WTC11 (cell line): ENCODE results near the gene PDZD8. TPM values are rescaled to one million over a fixed set of nuclear protein-coding genes. Genes with fewer than 3 reads are reported as not detected.

Source experiments
- ATAC-seq: fragments of 200-7000 bp; cut with Tn5 transposase; 2 replicates; pipeline ENCODE4 v1.10.0; 2021; ENCODE audit warnings: mild to moderate bottlenecking, moderate library complexity
- CTCF ChIA-PET: fragments of 300-600 bp; sonication (Branson Sonifier 250); formaldehyde crosslinking; loops from one replicate; lab custom pipeline; 2021; ENCODE audit warnings: antibody characterized with exemption; lab: Charles Lee
- POLR2A ChIA-PET: fragments of 350-600 bp; sonication (Branson Sonifier 250); formaldehyde crosslinking; loops from one replicate; lab custom pipeline; 2021; ENCODE audit warnings: antibody characterized with exemption; lab: Charles Lee
- DNase-seq: peaks from one replicate; pipeline ENCODE4 v3.0.0; 2021; ENCODE audit warnings: low spot score
- H3K27ac Mint-ChIP-seq: 2 replicates; pipeline ENCODE4 v1.8.0; 2021; ENCODE audit warnings: mixed read lengths
- H3K27me3 Mint-ChIP-seq: 2 replicates; pipeline ENCODE4 v1.8.0; 2021; ENCODE audit warnings: low read depth, mild to moderate bottlenecking, moderate library complexity, mixed read lengths
- H3K36me3 Mint-ChIP-seq: 2 replicates; pipeline ENCODE4 v1.8.0; 2021; ENCODE audit warnings: mixed read lengths
- H3K4me1 Mint-ChIP-seq: 2 replicates; pipeline ENCODE4 v1.8.0; 2022; ENCODE audit warnings: mixed read lengths
- H3K4me3 Mint-ChIP-seq: 2 replicates; pipeline ENCODE4 v1.8.0; 2021; ENCODE audit warnings: mild to moderate bottlenecking, moderate library complexity, mixed read lengths
- H3K9me3 Mint-ChIP-seq: 2 replicates; pipeline ENCODE4 v1.8.0; 2021; ENCODE audit warnings: mixed read lengths
- AFF4 ChIP-seq: sonication (generic); formaldehyde crosslinking; IDR thresholded peaks from 2 replicates; pipeline ENCODE4 v1.8.1; 2023; ENCODE audit warnings: mild to moderate bottlenecking, missing genetic modification reagents, borderline replicate concordance
- AR ChIP-seq: fragments of 250-450 bp; sonication (Bioruptor Pico); IDR thresholded peaks from 2 replicates; pipeline ENCODE4 v1.9.0; 2021; ENCODE audit warnings: mild to moderate bottlenecking
- E2F1 ChIP-seq: sonication (generic); formaldehyde crosslinking; IDR thresholded peaks from 2 replicates; pipeline ENCODE4 v1.8.0; 2022; ENCODE audit warnings: mild to moderate bottlenecking, missing genetic modification reagents
- ERG ChIP-seq: fragments of 250-450 bp; sonication (Bioruptor Pico); IDR thresholded peaks from 2 replicates; pipeline ENCODE4 v1.8.0; 2021; ENCODE audit warnings: mild to moderate bottlenecking
- KAT7 ChIP-seq: sonication (generic); formaldehyde crosslinking; IDR thresholded peaks from 2 replicates; pipeline ENCODE4 v1.8.1; 2023; ENCODE audit warnings: missing genetic modification reagents, mild to moderate bottlenecking, borderline replicate concordance
- MXD4 ChIP-seq: fragments of 250-450 bp; sonication (Bioruptor Pico); IDR thresholded peaks from 2 replicates; pipeline ENCODE4 v1.8.0; 2021; ENCODE audit warnings: mild to moderate bottlenecking, moderate library complexity, borderline replicate concordance
- MYBL2 ChIP-seq: sonication (generic); formaldehyde crosslinking; IDR thresholded peaks from 2 replicates; pipeline ENCODE4 v1.8.1; 2023; ENCODE audit warnings: mild to moderate bottlenecking, moderate library complexity, missing genetic modification reagents
- NFATC4 ChIP-seq: fragments of 250-450 bp; sonication (Bioruptor Pico); IDR thresholded peaks from 2 replicates; pipeline ENCODE4 v1.9.0; 2021; ENCODE audit warnings: mild to moderate bottlenecking
- RELA ChIP-seq: sonication (generic); formaldehyde crosslinking; IDR thresholded peaks from 2 replicates; pipeline ENCODE4 v1.8.1; 2022; ENCODE audit warnings: missing genetic modification reagents, mild to moderate bottlenecking, borderline replicate concordance
- SOX15 ChIP-seq: fragments of 250-450 bp; sonication (Bioruptor Pico); IDR thresholded peaks from 2 replicates; pipeline ENCODE4 v1.9.0; 2021; ENCODE audit warnings: mild to moderate bottlenecking
- ZBTB21 ChIP-seq: sonication (generic); formaldehyde crosslinking; IDR thresholded peaks from 2 replicates; pipeline ENCODE4 v1.8.1; 2023; ENCODE audit warnings: mild to moderate bottlenecking, missing genetic modification reagents, borderline replicate concordance
- ZNF138 ChIP-seq: sonication (generic); formaldehyde crosslinking; conservative IDR thresholded peaks from 2 replicates; pipeline ENCODE4 v1.8.1; 2022; ENCODE audit warnings: mild to moderate bottlenecking, moderate library complexity, missing genetic modification reagents
- ZNF281 ChIP-seq: sonication (generic); formaldehyde crosslinking; IDR thresholded peaks from 2 replicates; pipeline ENCODE4 v1.8.0; 2023; ENCODE audit warnings: mild to moderate bottlenecking, missing genetic modification reagents
- ZNF671 ChIP-seq: fragments of 250-450 bp; sonication (Bioruptor Pico); IDR thresholded peaks from 2 replicates; pipeline ENCODE4 v1.8.0; 2021; ENCODE audit warnings: mild to moderate bottlenecking
- ZSCAN18 ChIP-seq: fragments of 250-450 bp; sonication (Bioruptor Pico); IDR thresholded peaks from 2 replicates; pipeline ENCODE4 v2.1.2; 2022; ENCODE audit warnings: mild to moderate bottlenecking, moderate library complexity
- total RNA-seq: library from RNA; stranded (reverse); gene quantifications from 3 replicates; pipeline ENCODE4 v1.2.3, GENCODE V29; 2021

The PDZD8 gene
- total RNA-seq, 1 experiment from 2014 or later: 52.7 TPM

- Mint-ChIP-seq H3K36me3 (peaks cover 16% of the 10 kb centered on the region), H3K27me3 (no peaks in the 10 kb centered on the region), H3K4me3 (no peak overlapping the region), H3K4me1 (peaks cover 77% of the 10 kb centered on the region), H3K27ac (peak overlapping the region; percentile 64; the same call in 1 of the 2 replicates), H3K9me3 (0 out of 2 replicates have a peak, but pooled peaks cover 6% of the 10 kb centered on the region)
- ChIA-PET CTCF (interaction anchor here (1.3 to 1.7 kb wide), 3 partner anchors 8 to 115 kb away, joined by 5 read pairs; no protein-coding TSS in a partner anchor), POLR2A (no interaction called here)
- TF ChIP-seq RELA (CRISPR knock-in tag): no peak
- TF ChIP-seq AR (CRISPR knock-in tag): no peak
- ATAC-seq (no peak), DNase-seq (no peak)
Measured at GRCh38 chr10:117327262-117327661, 48.0 kb downstream of the PDZD8 start.

GRCh38 chr10:117324367-117324766, 50.9 kb downstream of the PDZD8 start:
- Mint-ChIP-seq H3K27me3 (no peaks in the 10 kb centered on the region), H3K9me3 (0 out of 2 replicates have a peak, but pooled peaks cover 6% of the 10 kb centered on the region), H3K4me1 (peaks cover 65% of the 10 kb centered on the region), H3K27ac (no peak overlapping the region), H3K36me3 (peaks cover 16% of the 10 kb centered on the region), H3K4me3 (no peak overlapping the region)
- no peak for ATAC-seq
- CTCF ChIA-PET: interaction anchor here (0.6 to 3.1 kb wide), 5 partner anchors 11 to 839 kb away, joined by 3 to 36 read pairs (median 3); no protein-coding TSS in a partner anchor
- POLR2A ChIA-PET: interaction anchor here (0.6 to 0.9 kb wide), 3 partner anchors 9 to 101 kb away, joined by 3 to 7 read pairs (median 4); no protein-coding TSS in a partner anchor
- DNase-seq: no peak
- TF ChIP-seq ZNF281 (CRISPR knock-in tag) (no peak), KAT7 (no peak), NFATC4 (no peak), AFF4 (CRISPR knock-in tag) (no peak), ZNF138 (no peak), E2F1 (CRISPR knock-in tag) (no peak), MXD4 (CRISPR knock-in tag) (no peak), ZSCAN18 (CRISPR knock-in tag) (no peak), ERG (CRISPR knock-in tag) (no peak), SOX15 (no peak), MYBL2 (CRISPR knock-in tag) (no peak), RELA (CRISPR knock-in tag) (no peak), ZNF671 (CRISPR knock-in tag) (no peak), ZBTB21 (CRISPR knock-in tag) (no peak)
